HepG2 (cell line): ENCODE data around the gene PDIK1L. TPM values are rescaled to one million over a fixed set of nuclear protein-coding genes. Genes with fewer than 3 reads are reported as not detected.

Experiments
- ATF1 ChIP-seq: IDR thresholded peaks from 2 replicates; pipeline ENCODE4 v1.6.1; 2016; ENCODE audit warnings: mild to moderate bottlenecking, control low read depth
- CENPT ChIP-seq: sonication (generic); formaldehyde crosslinking; IDR thresholded peaks from 2 replicates; pipeline ENCODE4 v1.8.0; 2022; ENCODE audit warnings: low read depth, mild to moderate bottlenecking, moderate library complexity, missing genetic modification reagents
- CREB1 ChIP-seq, 2 experiments: fragments of 450-650 bp in 1 of 2; IDR thresholded peaks; 2 replicates each; pipeline ENCODE4 v1.6.1; 2016 to 2017; ENCODE audit warnings: control low read depth in 1 of 2, mild to moderate bottlenecking in 1 of 2, missing compliant biosample characterization in 1 of 2, missing genetic modification characterization in 1 of 2
- HDAC6 ChIP-seq: fragments of 200-600 bp; sonication (generic); IDR thresholded peaks from 2 replicates; pipeline ENCODE4 v1.7.0; 2017; ENCODE audit warnings: mild to moderate bottlenecking, antibody characterized with exemption, low read length, low read depth
- JUND ChIP-seq: sonication (generic); formaldehyde crosslinking; IDR thresholded peaks from 2 replicates; pipeline ENCODE4 v1.8.0; 2022; ENCODE audit warnings: mild to moderate bottlenecking, missing genetic modification reagents
- MYNN ChIP-seq: sonication (generic); formaldehyde crosslinking; IDR thresholded peaks from 2 replicates; pipeline ENCODE4 v1.4.0; 2020; ENCODE audit warnings: mild to moderate bottlenecking, low read depth, missing genetic modification reagents
- NFIC ChIP-seq: IDR thresholded peaks from 2 replicates; pipeline ENCODE4 v1.6.1; 2012; ENCODE audit warnings: mild to moderate bottlenecking, low read length, inconsistent platforms
- PAX8 ChIP-seq: sonication (generic); formaldehyde crosslinking; IDR thresholded peaks from 2 replicates; pipeline ENCODE4 v1.8.0; 2022; ENCODE audit warnings: mild to moderate bottlenecking, missing genetic modification reagents, borderline replicate concordance
- SAFB2 ChIP-seq: sonication (generic); formaldehyde crosslinking; IDR thresholded peaks from 2 replicates; pipeline ENCODE4 v1.5.1; 2020; ENCODE audit warnings: missing genetic modification reagents, low read depth, mild to moderate bottlenecking, borderline replicate concordance
- SOX13 ChIP-seq, 3 experiments: fragments of 450-650 bp in 1 of 3; sonication (generic) in 1 of 3; formaldehyde crosslinking in 1 of 3; IDR thresholded peaks in 2 of 3; conservative IDR thresholded peaks in 1 of 3; 2 replicates each; pipeline versions ENCODE4 v1.5.0 to v1.6.1; 2016 to 2020; ENCODE audit warnings: antibody characterized with exemption in 1 of 3, mild to moderate bottlenecking in 1 of 3, missing compliant biosample characterization in 1 of 3, missing genetic modification reagents in 1 of 3, moderate library complexity in 1 of 3
- SRSF9 ChIP-seq: fragments of 200-400 bp; formaldehyde crosslinking; IDR thresholded peaks from 2 replicates; pipeline ENCODE4 v1.6.1; 2018; ENCODE audit warnings: borderline replicate concordance, mild to moderate bottlenecking, low read depth, low read length; ENCODE audit not compliant: insufficient read depth, poor library complexity, severe bottlenecking
- TBL1XR1 ChIP-seq: fragments of 150-350 bp; IDR thresholded peaks from 2 replicates; pipeline ENCODE4 v1.6.1; 2014; ENCODE audit warnings: borderline replicate concordance, low read length; ENCODE audit not compliant: partially characterized antibody
- TBX2 ChIP-seq: sonication (generic); formaldehyde crosslinking; IDR thresholded peaks from 2 replicates; pipeline ENCODE4 v1.5.0; 2020; ENCODE audit warnings: missing genetic modification reagents, mild to moderate bottlenecking, borderline replicate concordance
- ZFP82 ChIP-seq: sonication (generic); formaldehyde crosslinking; IDR thresholded peaks from 2 replicates; pipeline ENCODE4 v1.5.1; 2020; ENCODE audit warnings: mild to moderate bottlenecking, missing genetic modification reagents, borderline replicate concordance
- ZFX ChIP-seq: sonication (generic); formaldehyde crosslinking; IDR thresholded peaks from 2 replicates; pipeline ENCODE4 v1.4.0; 2020; ENCODE audit warnings: mild to moderate bottlenecking, low read depth, missing genetic modification reagents, moderate library complexity
- ZNF282 ChIP-seq: fragments of 450-650 bp; IDR thresholded peaks from 2 replicates; pipeline ENCODE4 v1.6.1; 2018; ENCODE audit not compliant: partially characterized antibody
- ZNF430 ChIP-seq: sonication (generic); formaldehyde crosslinking; IDR thresholded peaks from 2 replicates; pipeline ENCODE4 v1.9.0; 2021; ENCODE audit warnings: mild to moderate bottlenecking, missing genetic modification reagents
- ZNF556 ChIP-seq: sonication (generic); formaldehyde crosslinking; IDR thresholded peaks from 2 replicates; pipeline ENCODE4 v1.4.0; 2020; ENCODE audit warnings: mild to moderate bottlenecking, missing genetic modification reagents, borderline replicate concordance
- polyA plus RNA-seq, 8 experiments: library from polyadenylated mRNA; depleted of rRNA in 3 of 8; stranded (reverse) in 7 of 8; unstranded in 1 of 8; fragments of >200 nt; fragmentation: Illumina TruSeq in 4 of 8; extraction: Trizol in 4 of 8; gene quantifications; 2 replicates each; pipeline versions ENCODE4 v1.2.1 to v1.2.3, GENCODE V29; 2011 to 2016; ENCODE audit warnings: low read depth in 4 of 8, missing spikeins in 1 of 8, mixed read lengths in 1 of 8; ENCODE audit not compliant: insufficient read depth in 1 of 8
- total RNA-seq, 5 experiments: library from RNA; depleted of rRNA; stranded (reverse); fragments of >200 nt; fragmentation: Illumina TruSeq; extraction: Trizol; gene quantifications; 2 replicates each; pipeline ENCODE4 v1.2.3, GENCODE V29; 2016; ENCODE audit warnings: low read depth in 1 of 5
- TF ChIP-seq, protein P1 (sequence below): sonication (generic); formaldehyde crosslinking; IDR thresholded peaks from 2 replicates; pipeline ENCODE4 v1.4.0; 2020; ENCODE audit warnings: mild to moderate bottlenecking, missing genetic modification reagents
- TF ChIP-seq, protein P2 (sequence below): sonication (generic); formaldehyde crosslinking; IDR thresholded peaks from 2 replicates; pipeline ENCODE4 v1.5.0; 2020; ENCODE audit warnings: mild to moderate bottlenecking, missing genetic modification reagents, borderline replicate concordance

PDIK1L gene
- total and polyA plus RNA-seq, 2 of the 13 experiments (the other 11 are each of a cell fraction or from before 2014, with no cell fraction given), result 1.9 to 4.6 TPM

DNA sequence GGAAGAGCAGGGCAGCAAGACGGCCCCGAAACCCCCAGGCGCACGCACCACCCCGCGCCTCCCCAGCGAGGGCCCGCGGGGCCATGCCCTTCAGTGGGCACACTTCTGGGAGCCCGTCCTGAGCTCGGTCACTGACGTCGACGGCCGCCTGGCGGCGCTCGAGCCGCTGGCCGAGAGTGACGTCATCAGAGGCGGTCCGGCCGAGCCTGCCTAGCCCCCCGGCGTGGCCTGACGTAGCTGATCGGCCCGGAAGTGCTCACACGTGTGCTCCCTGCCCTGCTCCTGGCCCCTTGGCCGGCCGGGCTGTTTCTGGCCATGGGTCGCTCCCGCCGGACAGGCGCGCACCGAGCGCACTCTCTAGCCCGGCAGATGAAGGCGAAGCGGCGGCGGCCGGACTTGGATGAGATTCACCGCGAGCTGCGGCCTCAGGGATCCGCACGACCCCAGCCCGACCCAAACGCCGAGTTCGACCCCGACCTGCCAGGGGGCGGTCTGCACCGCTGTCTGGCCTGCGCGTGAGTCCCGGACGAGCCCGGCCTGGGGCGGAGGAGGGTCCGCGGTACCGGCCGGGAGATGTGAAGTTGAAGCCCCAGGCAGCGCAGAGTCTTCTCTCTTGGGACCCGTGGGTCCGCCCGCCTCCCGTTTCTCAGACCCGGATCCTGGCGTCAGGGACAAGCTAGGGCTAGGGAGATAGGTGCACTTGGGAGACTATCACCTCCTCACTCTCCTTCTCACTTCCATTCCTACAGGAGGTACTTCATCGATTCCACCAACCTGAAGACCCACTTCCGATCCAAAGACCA, 58.2 kb downstream of the PDIK1L start, which contains the start of gene ZNF593 (continued):
- TF ChIP-seq TBX2 (CRISPR knock-in tag) (peak; percentile 78), TBL1XR1 (no peak), ZNF556 (CRISPR knock-in tag) (peak; percentile 87), HDAC6 (no peak), MYNN (CRISPR knock-in tag) (no peak), ZFP82 (no peak), ATF1 (peak; percentile 97), NFIC (no peak), ZNF282 (no peak), ZNF430 (CRISPR knock-in tag) (peak; percentile 85), CREB1 (IDR thresholded peaks at IDR 0.05) (peak; percentile 100), CREB1 (CRISPR knock-in tag; IDR thresholded peaks at IDR 0.05) (peak; percentile 98), ZFX (CRISPR knock-in tag) (peak; percentile 88), JUND (CRISPR knock-in tag) (peak; percentile 98), PAX8 (no peak), SAFB2 (CRISPR knock-in tag) (peak; percentile 79; the same call in 1 of the 2 replicates), SOX13 (IDR thresholded peaks at IDR 0.05) (no peak), SOX13 (CRISPR knock-in tag; conservative IDR thresholded peaks at IDR 0.05 in 1 of 2, IDR thresholded peaks at IDR 0.05 in 1 of 2) (peak in 1 of 2 experiments; percentile 17; a peak in 1 of 4 replicates), SRSF9 (no peak), CENPT (CRISPR knock-in tag) (0 out of 2 replicates have a peak, but pooled peaks have one; percentile 58)
- TF ChIP-seq, protein P1, sequence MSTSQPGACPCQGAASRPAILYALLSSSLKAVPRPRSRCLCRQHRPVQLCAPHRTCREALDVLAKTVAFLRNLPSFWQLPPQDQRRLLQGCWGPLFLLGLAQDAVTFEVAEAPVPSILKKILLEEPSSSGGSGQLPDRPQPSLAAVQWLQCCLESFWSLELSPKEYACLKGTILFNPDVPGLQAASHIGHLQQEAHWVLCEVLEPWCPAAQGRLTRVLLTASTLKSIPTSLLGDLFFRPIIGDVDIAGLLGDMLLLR (CRISPR knock-in tag), result peak; percentile 99
- TF ChIP-seq, protein P2, sequence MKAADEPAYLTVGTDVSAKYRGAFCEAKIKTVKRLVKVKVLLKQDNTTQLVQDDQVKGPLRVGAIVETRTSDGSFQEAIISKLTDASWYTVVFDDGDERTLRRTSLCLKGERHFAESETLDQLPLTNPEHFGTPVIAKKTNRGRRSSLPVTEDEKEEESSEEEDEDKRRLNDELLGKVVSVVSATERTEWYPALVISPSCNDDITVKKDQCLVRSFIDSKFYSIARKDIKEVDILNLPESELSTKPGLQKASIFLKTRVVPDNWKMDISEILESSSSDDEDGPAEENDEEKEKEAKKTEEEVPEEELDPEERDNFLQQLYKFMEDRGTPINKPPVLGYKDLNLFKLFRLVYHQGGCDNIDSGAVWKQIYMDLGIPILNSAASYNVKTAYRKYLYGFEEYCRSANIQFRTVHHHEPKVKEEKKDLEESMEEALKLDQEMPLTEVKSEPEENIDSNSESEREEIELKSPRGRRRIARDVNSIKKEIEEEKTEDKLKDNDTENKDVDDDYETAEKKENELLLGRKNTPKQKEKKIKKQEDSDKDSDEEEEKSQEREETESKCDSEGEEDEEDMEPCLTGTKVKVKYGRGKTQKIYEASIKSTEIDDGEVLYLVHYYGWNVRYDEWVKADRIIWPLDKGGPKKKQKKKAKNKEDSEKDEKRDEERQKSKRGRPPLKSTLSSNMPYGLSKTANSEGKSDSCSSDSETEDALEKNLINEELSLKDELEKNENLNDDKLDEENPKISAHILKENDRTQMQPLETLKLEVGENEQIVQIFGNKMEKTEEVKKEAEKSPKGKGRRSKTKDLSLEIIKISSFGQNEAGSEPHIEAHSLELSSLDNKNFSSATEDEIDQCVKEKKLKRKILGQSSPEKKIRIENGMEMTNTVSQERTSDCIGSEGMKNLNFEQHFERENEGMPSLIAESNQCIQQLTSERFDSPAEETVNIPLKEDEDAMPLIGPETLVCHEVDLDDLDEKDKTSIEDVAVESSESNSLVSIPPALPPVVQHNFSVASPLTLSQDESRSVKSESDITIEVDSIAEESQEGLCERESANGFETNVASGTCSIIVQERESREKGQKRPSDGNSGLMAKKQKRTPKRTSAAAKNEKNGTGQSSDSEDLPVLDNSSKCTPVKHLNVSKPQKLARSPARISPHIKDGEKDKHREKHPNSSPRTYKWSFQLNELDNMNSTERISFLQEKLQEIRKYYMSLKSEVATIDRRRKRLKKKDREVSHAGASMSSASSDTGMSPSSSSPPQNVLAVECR, result peak; percentile 99
